Keratinocyte (primary cell): Measurements from ENCODE around the gene DNAAF8.

Experiments
- CTCF ChIP-seq, 3 experiments: IDR thresholded peaks in 1 of 3; conservative IDR thresholded peaks in 1 of 3; optimal IDR thresholded peaks in 1 of 3; 2 replicates in 2 of 3; 3 replicates in 1 of 3; pipeline versions ENCODE3 to v1.5.1; 2011; ENCODE audit warnings: low read length in 3 of 3, mild to moderate bottlenecking in 3 of 3, moderate library complexity in 2 of 3, control low read depth in 1 of 3, inconsistent platforms in 1 of 3; ENCODE audit not compliant: insufficient read depth in 2 of 3; ENCODE audit errors: extremely low read depth in 1 of 3
- EZH2 ChIP-seq: IDR thresholded peaks from one replicate; pipeline ENCODE4 v1.6.1; 2012; ENCODE audit warnings: inconsistent platforms, mild to moderate bottlenecking, low read length, moderate library complexity

DNA sequence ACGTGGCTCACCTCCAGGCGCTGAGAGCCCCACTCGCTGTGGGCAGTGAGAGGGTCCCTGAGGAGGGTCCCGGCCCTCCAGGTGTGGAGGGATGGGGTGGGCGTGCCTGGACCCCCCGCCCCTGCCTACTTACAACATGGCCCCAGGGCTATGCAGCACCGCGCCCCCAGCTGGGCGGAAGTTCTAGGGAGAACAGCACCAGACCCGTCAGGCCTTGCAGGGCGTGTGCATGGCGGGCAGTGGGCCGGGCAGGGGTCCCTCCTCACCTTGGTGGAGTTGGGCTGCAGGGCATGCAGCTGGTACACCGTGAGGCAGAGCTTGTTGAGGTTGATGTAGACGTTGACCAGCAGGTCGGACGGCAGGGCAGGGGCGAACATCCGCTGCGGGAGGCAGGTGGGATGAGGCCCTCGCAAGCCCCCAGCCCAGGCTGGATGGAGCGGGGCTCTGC is 63.5 kb downstream of the DNAAF8 start:
- no peak for TF ChIP-seq CTCF (optimal IDR thresholded peaks at IDR 0.05 in 1 of 3, IDR thresholded peaks at IDR 0.05 in 1 of 3, conservative IDR thresholded peaks at IDR 0.05 in 1 of 3; ENCODE audit: extremely low read depth in 1 of 3, insufficient read depth in 2 of 3, low read length in 3 of 3)
- TF ChIP-seq EZH2, result no peak
